HepG2 (cell line): ENCODE data around the gene MAPK12. TPM values are rescaled to one million over a fixed set of nuclear protein-coding genes. Genes with fewer than 3 reads are reported as not detected.

Source experiments
- ATAC-seq: fragments of 200-7000 bp; cut with Tn5 transposase; 3 replicates; pipeline ENCODE4 v1.9.1; 2020; ENCODE audit warnings: mild to moderate bottlenecking, moderate library complexity
- BruUV-seq: library from RNA; stranded (reverse); fragments of 400-500 nt; replicated peaks from 2 replicates; lab custom pipeline; 2021; lab: Mats Ljungman, UMichigan
- CTCF ChIA-PET: fragments of 300-600 bp; formaldehyde crosslinking; extraction: SDS; loops from one replicate; lab custom pipeline; 2021; ENCODE audit warnings: low total read pairs, inconsistent platforms, low intra/inter-chr PET ratio; lab: Yijun Ruan, JAX
- POLR2A ChIA-PET: fragments of 350-600 bp; sonication (Branson Sonifier 250); formaldehyde crosslinking; loops from one replicate; lab custom pipeline; 2020; ENCODE audit warnings: antibody characterized with exemption, inconsistent platforms; lab: Yijun Ruan, JAX
- DNase-seq: peaks from one replicate; pipeline ENCODE4 v3.0.0-alpha.2; 2015; ENCODE audit warnings: low spot score
- FAIRE-seq: peaks from 3 replicates; lab custom pipeline; 2011; peaks lifted over from hg19 to GRCh38; lab: Jason Lieb, UNC
- H2AFZ ChIP-seq: one replicate; pipeline ENCODE4 v1.6.1; 2011; ENCODE audit warnings: low read length, inconsistent platforms
- H3K27ac ChIP-seq: fragments of 300-600 bp; 3 replicates; pipeline ENCODE4 v1.8.0; 2011; ENCODE audit warnings: mixed run types, mild to moderate bottlenecking, mixed read lengths, low read length, inconsistent platforms; ENCODE audit not compliant: insufficient read depth; ENCODE audit errors: extremely low read length
- H3K27me3 ChIP-seq, 2 experiments: fragments of 200-600 bp in 1 of 2; 2 replicates in 1 of 2; 3 replicates in 1 of 2; pipeline versions ENCODE4 v1.6.0 to v1.8.0; 2011; ENCODE audit warnings: low read length in 2 of 2, mild to moderate bottlenecking in 2 of 2, moderate library complexity in 2 of 2, inconsistent platforms in 1 of 2; ENCODE audit not compliant: insufficient read depth in 2 of 2, control insufficient read depth in 1 of 2
- H3K36me3 ChIP-seq, 2 experiments: fragments of 200-600 bp in 1 of 2; replicated peaks in 1 of 2; 2 replicates in 1 of 2; 3 replicates in 1 of 2; pipeline versions ENCODE4 v1.5.1 to v1.8.0; 2011; ENCODE audit warnings: low read length in 2 of 2, inconsistent platforms in 1 of 2; ENCODE audit not compliant: insufficient read depth in 2 of 2, control insufficient read depth in 1 of 2
- H3K4me1 ChIP-seq: 2 replicates; pipeline ENCODE4 v1.5.1; 2012; ENCODE audit warnings: low read length, inconsistent platforms; ENCODE audit not compliant: insufficient read depth
- H3K4me2 ChIP-seq: 2 replicates; pipeline ENCODE4 v1.6.0; 2011; ENCODE audit warnings: low read depth, low read length, inconsistent platforms
- H3K4me3 ChIP-seq, 3 experiments: fragments of 200-600 bp in 1 of 3; sonication (generic), shearing (Covaris generic) in 1 of 3; replicated peaks in 1 of 3; 2 replicates each; pipeline ENCODE4 v1.5.1; 2011 to 2016; ENCODE audit warnings: low read length in 3 of 3, inconsistent platforms in 2 of 3, low read depth in 2 of 3, mild to moderate bottlenecking in 2 of 3, control low read depth in 1 of 3, mixed read lengths in 1 of 3; ENCODE audit not compliant: insufficient read depth in 1 of 3
- H3K79me2 ChIP-seq: one replicate; pipeline ENCODE4 v1.6.1; 2011; ENCODE audit warnings: low read length, inconsistent platforms; ENCODE audit not compliant: insufficient read depth
- H3K9ac ChIP-seq: 2 replicates; pipeline ENCODE4 v1.6.0; 2011; ENCODE audit warnings: mild to moderate bottlenecking, low read depth, low read length, inconsistent platforms; ENCODE audit not compliant: insufficient read depth
- H3K9me3 ChIP-seq: 2 replicates; pipeline ENCODE4 v1.5.1; 2012; ENCODE audit warnings: mild to moderate bottlenecking, low read length
- H4K20me1 ChIP-seq: 2 replicates; pipeline ENCODE4 v1.6.0; 2011; ENCODE audit warnings: inconsistent platforms, mild to moderate bottlenecking, low read length, moderate library complexity; ENCODE audit not compliant: insufficient read depth
- ARHGAP35 ChIP-seq: sonication (generic); formaldehyde crosslinking; IDR thresholded peaks from 2 replicates; pipeline ENCODE4 v1.9.0; 2022; ENCODE audit warnings: mild to moderate bottlenecking, inconsistent platforms, moderate library complexity, missing genetic modification reagents, borderline replicate concordance
- ATAD3A ChIP-seq: sonication (generic); formaldehyde crosslinking; IDR thresholded peaks from 2 replicates; pipeline ENCODE4 v1.4.0; 2020; ENCODE audit warnings: missing genetic modification reagents
- DMAP1 ChIP-seq: IDR thresholded peaks from 2 replicates; pipeline ENCODE4 v1.6.1; 2016
- HIC2 ChIP-seq: sonication (generic); formaldehyde crosslinking; IDR thresholded peaks from 2 replicates; pipeline ENCODE4 v1.9.0; 2022; ENCODE audit warnings: low read depth, missing genetic modification reagents
- KLF12 ChIP-seq: sonication (generic); formaldehyde crosslinking; IDR thresholded peaks from 2 replicates; pipeline ENCODE4 v1.4.0; 2020; ENCODE audit warnings: missing genetic modification reagents, borderline replicate concordance
- NFE2 ChIP-seq: sonication (generic); formaldehyde crosslinking; IDR thresholded peaks from 2 replicates; pipeline ENCODE4 v1.4.0; 2020; ENCODE audit warnings: missing genetic modification reagents
- NR2F6 ChIP-seq, 2 experiments: IDR thresholded peaks; 2 replicates each; pipeline ENCODE4 v1.6.1; 2016; ENCODE audit warnings: antibody characterized with exemption in 1 of 2, mild to moderate bottlenecking in 1 of 2
- RXRA ChIP-seq: sonication (generic); formaldehyde crosslinking; IDR thresholded peaks from 2 replicates; pipeline ENCODE4 v1.5.1; 2020; ENCODE audit warnings: missing genetic modification reagents
- RXRB ChIP-seq: IDR thresholded peaks from 2 replicates; pipeline ENCODE4 v1.6.1; 2016; ENCODE audit warnings: borderline replicate concordance, missing genetic modification reagents, missing compliant biosample characterization
- SRSF1 ChIP-seq: fragments of 200-400 bp; formaldehyde crosslinking; optimal IDR thresholded peaks from 2 replicates; pipeline ENCODE3; 2017; ENCODE audit warnings: mild to moderate bottlenecking, low read depth, low read length, moderate library complexity
- TFAP4 ChIP-seq: sonication (generic); IDR thresholded peaks from 2 replicates; pipeline ENCODE4 v1.6.1; 2016; ENCODE audit warnings: low read depth, borderline replicate concordance
- ZNF687 ChIP-seq: sonication (generic); formaldehyde crosslinking; IDR thresholded peaks from 2 replicates; pipeline ENCODE4 v1.5.1; 2020; ENCODE audit warnings: mild to moderate bottlenecking, missing genetic modification reagents, moderate library complexity
- ZNF691 ChIP-seq: sonication (generic); formaldehyde crosslinking; IDR thresholded peaks from 2 replicates; pipeline ENCODE4 v1.4.0; 2020; ENCODE audit warnings: missing genetic modification reagents, low read depth, mild to moderate bottlenecking, borderline replicate concordance
- ZNF768 ChIP-seq: sonication (generic); formaldehyde crosslinking; IDR thresholded peaks from 2 replicates; pipeline ENCODE4 v1.4.0; 2020; ENCODE audit warnings: missing genetic modification reagents
- WGBS: methylation state at CpG from one replicate; pipeline ENCODE4 v1.1.6; 2017; ENCODE audit warnings: low lambda C conversion rate; 5-methylcytosine and 5-hydroxymethylcytosine counted together
- in situ Hi-C: cut with HindIII; loops from 2 replicates; pipeline ENCODE4 v1.10.0; 2017; ENCODE audit warnings: low pct_unique_long_range_greater_than_20kb; ENCODE audit not compliant: extremely low pct_ligation_motif_present
- intact Hi-C: fragments of 100-400 bp; cut with micrococcal nuclease; formaldehyde crosslinking; loops from one replicate; pipeline ENCODE4 v1.10.0; 2022; ENCODE audit not compliant: unreplicated experiment
- polyA plus RNA-seq, 8 experiments: library from polyadenylated mRNA; depleted of rRNA in 3 of 8; stranded (reverse) in 7 of 8; unstranded in 1 of 8; fragments of >200 nt; fragmentation: Illumina TruSeq in 4 of 8; extraction: Trizol in 4 of 8; gene quantifications; 2 replicates each; pipeline versions ENCODE4 v1.2.1 to v1.2.3, GENCODE V29; 2011 to 2016; ENCODE audit warnings: low read depth in 4 of 8, missing spikeins in 1 of 8, mixed read lengths in 1 of 8; ENCODE audit not compliant: insufficient read depth in 1 of 8
- total RNA-seq, 5 experiments: library from RNA; depleted of rRNA; stranded (reverse); fragments of >200 nt; fragmentation: Illumina TruSeq; extraction: Trizol; gene quantifications; 2 replicates each; pipeline ENCODE4 v1.2.3, GENCODE V29; 2016; ENCODE audit warnings: low read depth in 1 of 5

The MAPK12 gene
- total and polyA plus RNA-seq, 2 of the 13 experiments (the other 11 are each of a cell fraction or from before 2014, with no cell fraction given): 22.2 to 23.3 TPM

GRCh38 chr22:50296658-50297490 lies 35.4 kb upstream of the MAPK12 start:
- Histone ChIP-seq H4K20me1 (peaks cover 12% of the 10 kb centered on the region; the same call in 1 of the 2 replicates), H3K9ac (peak overlapping the region; percentile 40; the same call in 1 of the 2 replicates)
- 0 out of 2 replicates have a peak, but pooled peaks have one; percentile 52 for TF ChIP-seq TFAP4
- no peak for TF ChIP-seq ARHGAP35 (CRISPR knock-in tag)
- TF ChIP-seq RXRB: peak; percentile 73
- no peak for TF ChIP-seq KLF12 (CRISPR knock-in tag)
- peak; percentile 76 for TF ChIP-seq ZNF687 (CRISPR knock-in tag)
- TF ChIP-seq NFE2 (CRISPR knock-in tag): no peak
- no peak for TF ChIP-seq SRSF1
- peak; percentile 62; the same call in 1 of the 2 replicates for TF ChIP-seq HIC2 (CRISPR knock-in tag)
- 0 out of 2 replicates have a peak, but pooled peaks have one; percentile 5 for TF ChIP-seq DMAP1
- no peak for TF ChIP-seq ATAD3A
- peak; percentile 28; the same call in 1 of the 2 replicates for TF ChIP-seq ZNF691
- peak; percentile 33; the same call in 1 of the 2 replicates for TF ChIP-seq ZNF768 (CRISPR knock-in tag)
- peak; percentile 39; the same call in 1 of the 2 replicates for TF ChIP-seq RXRA (CRISPR knock-in tag)
- TF ChIP-seq NR2F6 (IDR thresholded peaks at IDR 0.05): no peak
- TF ChIP-seq NR2F6 (CRISPR knock-in tag; IDR thresholded peaks at IDR 0.05): peak; percentile 36; the same call in 1 of the 2 replicates

More at GRCh38 chr22:50296658-50297490, 35.4 kb upstream of the MAPK12 start:
- intact Hi-C loops (loop anchor here (1.0 to 10.0 kb wide), 2 partner anchors 11 to 872 kb away; no protein-coding TSS in a partner anchor), in situ Hi-C loops (no loop called here)
- H3K79me2 ChIP-seq: peaks cover 64% of the 10 kb centered on the region
- no peaks in the 10 kb centered on the region for H3K27me3 ChIP-seq
- H3K9me3 ChIP-seq: no peaks in the 10 kb centered on the region
- no peaks in the 10 kb centered on the region for H3K36me3 ChIP-seq
- BruUV-seq: no TSS peak
- DNase-seq (peak; percentile 30), ATAC-seq (peak; percentile 17), FAIRE-seq (no peak)
- peak overlapping the region; percentile 23 to 54 (median 34); a peak in 3 of 6 replicates for H3K4me3 ChIP-seq
- peaks cover 83% of the 10 kb centered on the region for H3K4me1 ChIP-seq
- ChIA-PET CTCF (interaction anchor here (1.1 kb wide), 1 partner anchor 20 kb away, joined by 3 read pairs; no protein-coding TSS in a partner anchor), POLR2A (interaction anchor here (0.7 to 3.2 kb wide), 6 partner anchors 10 to 91 kb away, joined by 3 to 24 read pairs (median 4); partner anchors contain the start of gene PLXNB2)
- peak overlapping the region; percentile 68 for H3K27ac ChIP-seq
- no peak overlapping the region for H2AFZ ChIP-seq
- peak overlapping the region; percentile 71 for H3K4me2 ChIP-seq
- WGBS: 9% methylated on average over 8 of the region's 29 CpGs
